PC-9 (cell line): ENCODE results near the gene PSMG3. TPM values are rescaled to one million over a fixed set of nuclear protein-coding genes. Genes with fewer than 3 reads are reported as not detected.

Experiments
- BruUV-seq: library from RNA; stranded (reverse); fragments of 400-500 nt; replicated peaks from 2 replicates; lab custom pipeline; 2021; lab: Mats Ljungman, UMichigan
- CTCF ChIA-PET: fragments of 300-600 bp; sonication (Branson Sonifier 250); formaldehyde crosslinking; loops from one replicate; lab custom pipeline; 2022; ENCODE audit warnings: antibody characterized with exemption; lab: Charles Lee
- POLR2A ChIA-PET: fragments of 300-600 bp; sonication (Branson Sonifier 250); formaldehyde crosslinking; loops from one replicate; lab custom pipeline; 2022; ENCODE audit warnings: antibody characterized with exemption; ENCODE audit not compliant: unreplicated experiment; lab: Charles Lee
- DNase-seq, 2 experiments: peaks; one replicate each; pipeline versions ENCODE4 v3.0.0 to v3.0.0-alpha.2; 2015 to 2022; ENCODE audit warnings: mixed read lengths in 1 of 2
- H2AFZ ChIP-seq: fragments of 200-600 bp; sonication (generic); 2 replicates; pipeline ENCODE4 v1.8.1; 2017; ENCODE audit warnings: antibody characterized with exemption
- H3F3A ChIP-seq: fragments of 200-600 bp; sonication (generic); 2 replicates; pipeline ENCODE4 v1.8.1; 2017; ENCODE audit warnings: antibody characterized with exemption, mild to moderate bottlenecking, low read depth; ENCODE audit not compliant: insufficient read depth
- H3K27ac ChIP-seq: fragments of 200-600 bp; sonication (generic); 2 replicates; pipeline ENCODE4 v1.6.1; 2016; ENCODE audit warnings: mixed run types
- H3K27me3 ChIP-seq: fragments of 200-600 bp; sonication (generic); 2 replicates; pipeline ENCODE4 v1.6.1; 2016; ENCODE audit warnings: low read depth, mixed run types; ENCODE audit not compliant: insufficient read depth
- H3K36me3 ChIP-seq: fragments of 200-600 bp; sonication (generic); 2 replicates; pipeline ENCODE4 v1.6.1; 2016; ENCODE audit warnings: low read depth, mixed run types
- H3K4me1 ChIP-seq: fragments of 200-600 bp; sonication (generic); replicated peaks from 2 replicates; pipeline ENCODE4 v1.6.1; 2016; ENCODE audit warnings: mixed run types; ENCODE audit not compliant: insufficient read depth
- H3K4me2 ChIP-seq: fragments of 200-600 bp; sonication (generic); 2 replicates; pipeline ENCODE4 v1.6.1; 2017; ENCODE audit warnings: mixed run types
- H3K4me3 ChIP-seq: fragments of 200-600 bp; sonication (generic); 2 replicates; pipeline ENCODE4 v1.6.1; 2016; ENCODE audit warnings: mixed run types
- H3K79me2 ChIP-seq: fragments of 200-600 bp; sonication (generic); 2 replicates; pipeline ENCODE4 v1.6.1; 2017; ENCODE audit warnings: low read depth, mixed run types
- H3K9me2 ChIP-seq: fragments of 200-600 bp; sonication (generic); 2 replicates; pipeline ENCODE4 v1.8.1; 2017; ENCODE audit warnings: mild to moderate bottlenecking; ENCODE audit not compliant: insufficient read depth
- H3K9me3 ChIP-seq: fragments of 200-600 bp; sonication (generic); 2 replicates; pipeline ENCODE4 v1.8.1; 2016; ENCODE audit warnings: low read depth; ENCODE audit not compliant: insufficient read depth
- H4K20me1 ChIP-seq: fragments of 200-600 bp; sonication (generic); 2 replicates; pipeline ENCODE4 v1.8.1; 2017; ENCODE audit not compliant: insufficient read depth
- CTCF ChIP-seq: fragments of 200-600 bp; sonication (generic); conservative IDR thresholded peaks from 2 replicates; pipeline ENCODE4 v1.6.1; 2017; ENCODE audit warnings: mixed run types, antibody characterized with exemption, mild to moderate bottlenecking, moderate library complexity
- EZH2 ChIP-seq: fragments of 200-600 bp; sonication (generic); IDR thresholded peaks from 2 replicates; pipeline ENCODE4 v1.8.0; 2017; ENCODE audit warnings: antibody characterized with exemption, low read depth
- intact Hi-C: fragments of 100-400 bp; cut with micrococcal nuclease; formaldehyde crosslinking; loops from one replicate; pipeline ENCODE4 v1.10.0; 2022; ENCODE audit not compliant: unreplicated experiment
- total RNA-seq: library from RNA; stranded (reverse); gene quantifications from 2 replicates; pipeline ENCODE4 v1.2.3, GENCODE V29; 2021

PSMG3 gene
- total RNA-seq, 1 experiment from 2014 or later: 63.3 TPM

DNA sequence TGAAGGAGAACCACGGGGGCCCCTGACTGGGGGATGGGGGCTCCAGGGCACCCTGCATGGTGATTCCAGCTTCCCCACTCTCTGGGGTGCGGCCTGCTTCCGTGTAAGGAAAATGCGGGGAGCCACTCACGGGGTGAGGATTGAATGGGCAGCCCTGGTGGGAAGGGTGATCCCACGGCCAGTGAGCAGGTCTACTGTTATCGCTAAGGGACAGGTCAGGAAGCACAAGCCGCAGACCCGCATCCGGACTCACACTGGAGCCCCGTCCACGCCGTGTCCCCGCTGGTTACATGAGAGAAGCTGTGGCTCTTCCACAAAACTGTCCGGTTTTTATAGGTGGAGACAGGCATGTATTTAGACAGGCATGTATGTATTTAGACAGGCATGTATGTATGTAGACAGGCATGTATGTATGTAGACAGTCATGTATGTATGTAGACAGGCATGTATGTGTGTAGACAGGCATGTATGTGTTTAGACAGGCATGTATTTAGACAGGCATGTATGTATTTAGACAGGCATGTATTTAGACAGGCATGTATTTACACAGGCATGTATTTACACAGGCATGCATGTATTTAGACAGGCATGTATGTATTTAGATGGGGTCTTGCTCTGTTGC lies 5.7 kb downstream of the PSMG3 start:
- BruUV-seq: no TSS peak
- Histone ChIP-seq H3K36me3 (peaks cover 6% of the 10 kb centered on the region), H2AFZ (no peak overlapping the region), H3K27me3 (no peaks in the 10 kb centered on the region), H3K79me2 (peaks cover 16% of the 10 kb centered on the region), H4K20me1 (no peaks in the 10 kb centered on the region; the same call in 1 of the 2 replicates), H3K9me2 (no peaks in the 10 kb centered on the region), H3K4me1 (peaks cover 44% of the 10 kb centered on the region), H3F3A (peaks cover 53% of the 10 kb centered on the region), H3K4me3 (no peak overlapping the region), H3K27ac (no peak overlapping the region), H3K4me2 (no peak overlapping the region), H3K9me3 (no peaks in the 10 kb centered on the region)
- POLR2A ChIA-PET: interaction anchor here (1.0 kb wide), 1 partner anchor 8 kb away, joined by 5 read pairs; no protein-coding TSS in a partner anchor
- TF ChIP-seq CTCF: no peak
- no peak for TF ChIP-seq EZH2
- CTCF ChIA-PET: no interaction called here
- DNase-seq: no peak
- intact Hi-C loops: loop anchor here (10.0 kb wide), 1 partner anchor 681 kb away; the partner anchor contains the start of genes MRM2 and NUDT1

- Histone ChIP-seq H3K4me3 (no peak overlapping the region), H3K9me2 (no peaks in the 10 kb centered on the region), H3K9me3 (no peaks in the 10 kb centered on the region), H3K27ac (no peak overlapping the region), H3K36me3 (peaks cover 6% of the 10 kb centered on the region), H3K4me2 (no peak overlapping the region), H3K4me1 (peaks cover 44% of the 10 kb centered on the region), H4K20me1 (no peaks in the 10 kb centered on the region), H3K27me3 (no peaks in the 10 kb centered on the region), H3F3A (peaks cover 57% of the 10 kb centered on the region), H2AFZ (no peak overlapping the region), H3K79me2 (0 out of 2 replicates have a peak, but pooled peaks cover 4% of the 10 kb centered on the region)
- CTCF ChIA-PET: no interaction called here
- BruUV-seq: no TSS peak
- TF ChIP-seq CTCF: no peak
- no peak for TF ChIP-seq EZH2
- no peak for DNase-seq
- POLR2A ChIA-PET: no interaction called here
- intact Hi-C loops: loop anchor here (10.0 kb wide), 1 partner anchor 682 kb away; the partner anchor contains the start of genes MRM2 and NUDT1
Observed at GRCh38 chr7:1562597-1563051, 7.2 kb downstream of the PSMG3 start.

DNA sequence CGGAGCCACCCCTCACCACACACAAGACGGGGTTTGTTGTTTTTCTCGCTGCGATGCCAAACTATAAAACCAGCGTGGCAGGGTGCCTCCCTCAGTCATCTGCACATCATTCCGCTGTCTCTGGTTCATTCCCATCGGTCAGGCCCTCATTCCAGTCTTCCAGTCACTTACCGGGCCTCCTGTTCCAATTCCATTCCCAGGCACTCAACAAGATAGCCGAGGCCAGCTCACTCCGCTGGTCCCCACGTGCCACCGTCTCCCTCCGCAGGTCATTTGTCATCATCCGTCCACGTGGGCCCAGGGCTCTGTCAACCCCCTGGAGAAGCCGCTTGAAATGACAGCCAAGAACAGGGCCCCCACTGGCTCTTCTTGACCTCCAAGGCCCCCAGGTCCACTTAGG lies 7.7 kb downstream of the PSMG3 start:
- ChIA-PET POLR2A (no interaction called here), CTCF (no interaction called here)
- no peak overlapping the region for H3K27ac ChIP-seq
- no peaks in the 10 kb centered on the region for H3K9me2 ChIP-seq
- no peak for DNase-seq
- H3K79me2 ChIP-seq: no peaks in the 10 kb centered on the region
- TF ChIP-seq EZH2 (no peak), CTCF (no peak)
- H3K4me2 ChIP-seq: no peak overlapping the region
- peaks cover 52% of the 10 kb centered on the region for H3F3A ChIP-seq
- intact Hi-C loops: loop anchor here (10.0 kb wide), 1 partner anchor 683 kb away; the partner anchor contains the start of genes MRM2 and NUDT1
- BruUV-seq: no TSS peak
- H3K4me3 ChIP-seq: no peak overlapping the region
- peaks cover 2% of the 10 kb centered on the region; the same call in 1 of the 2 replicates for H3K36me3 ChIP-seq
- H3K27me3 ChIP-seq: no peaks in the 10 kb centered on the region
- H2AFZ ChIP-seq: no peak overlapping the region
- peaks cover 44% of the 10 kb centered on the region for H3K4me1 ChIP-seq
- no peaks in the 10 kb centered on the region for H4K20me1 ChIP-seq
- H3K9me3 ChIP-seq: no peaks in the 10 kb centered on the region
